ENCODE results near the gene TLNRD1. TPM values are rescaled to one million over a fixed set of nuclear protein-coding genes. Genes with fewer than 3 reads are reported as not detected.

TLNRD1 gene
- total RNA-seq, 4 donors from 2014 or later, result 1.9 to 8.1 (median 3.3) TPM

DNA sequence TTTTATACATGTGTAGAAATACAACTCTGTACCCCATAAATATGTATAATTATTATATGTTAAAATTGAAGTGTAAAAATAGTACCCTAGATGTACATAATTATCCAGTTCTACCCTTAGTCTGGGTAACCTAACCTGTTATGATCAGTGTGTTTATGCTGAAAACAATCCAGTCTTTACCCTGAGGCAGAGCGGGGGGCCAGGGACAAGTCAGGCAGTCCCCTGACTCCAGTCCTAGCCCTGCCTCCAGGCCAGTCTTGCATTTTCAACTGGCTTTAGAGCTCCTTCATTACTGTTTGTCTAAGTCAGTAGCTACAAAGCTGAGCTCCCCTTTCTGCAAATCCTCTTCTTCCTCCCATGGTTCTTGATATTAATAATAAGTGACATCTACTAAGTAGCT, 14.2 kb upstream of the TLNRD1 start:
- Histone ChIP-seq H3K27ac (no peak overlapping the region), H3K4me3 (no peak overlapping the region), H3K36me3 (peaks cover 0 to 4% of the 10 kb centered on the region in 2 donors), H3K9me3 (no peaks in the 10 kb centered on the region), H3K4me1 (peaks cover 26 to 29% of the 10 kb centered on the region in 2 donors), H3K27me3 (no peaks in the 10 kb centered on the region)
- in situ Hi-C loops (cut with MboI; ENCODE audit: low sequenced_read_pairs in 4 of 4), result loop anchor here in 1 of 4 donors (25.0 kb wide), 1 partner anchor 276 kb away; no protein-coding TSS in a partner anchor
- intact Hi-C loops (cut with DNase I; ENCODE audit: low total_unique reads), result loop anchor here (10.0 kb wide), 1 partner anchor 292 kb away; the partner anchor contains the start of gene ABHD17C
- no peak for TF ChIP-seq POLR2A (IDR thresholded peaks at IDR 0.05)
- TF ChIP-seq, protein P1, sequence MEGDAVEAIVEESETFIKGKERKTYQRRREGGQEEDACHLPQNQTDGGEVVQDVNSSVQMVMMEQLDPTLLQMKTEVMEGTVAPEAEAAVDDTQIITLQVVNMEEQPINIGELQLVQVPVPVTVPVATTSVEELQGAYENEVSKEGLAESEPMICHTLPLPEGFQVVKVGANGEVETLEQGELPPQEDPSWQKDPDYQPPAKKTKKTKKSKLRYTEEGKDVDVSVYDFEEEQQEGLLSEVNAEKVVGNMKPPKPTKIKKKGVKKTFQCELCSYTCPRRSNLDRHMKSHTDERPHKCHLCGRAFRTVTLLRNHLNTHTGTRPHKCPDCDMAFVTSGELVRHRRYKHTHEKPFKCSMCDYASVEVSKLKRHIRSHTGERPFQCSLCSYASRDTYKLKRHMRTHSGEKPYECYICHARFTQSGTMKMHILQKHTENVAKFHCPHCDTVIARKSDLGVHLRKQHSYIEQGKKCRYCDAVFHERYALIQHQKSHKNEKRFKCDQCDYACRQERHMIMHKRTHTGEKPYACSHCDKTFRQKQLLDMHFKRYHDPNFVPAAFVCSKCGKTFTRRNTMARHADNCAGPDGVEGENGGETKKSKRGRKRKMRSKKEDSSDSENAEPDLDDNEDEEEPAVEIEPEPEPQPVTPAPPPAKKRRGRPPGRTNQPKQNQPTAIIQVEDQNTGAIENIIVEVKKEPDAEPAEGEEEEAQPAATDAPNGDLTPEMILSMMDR (IDR thresholded peaks at IDR 0.05 in 4 of 5, conservative IDR thresholded peaks at IDR 0.05 in 1 of 5), result no peak
- no peak for DNase-seq
- no peak for ATAC-seq

DNA sequence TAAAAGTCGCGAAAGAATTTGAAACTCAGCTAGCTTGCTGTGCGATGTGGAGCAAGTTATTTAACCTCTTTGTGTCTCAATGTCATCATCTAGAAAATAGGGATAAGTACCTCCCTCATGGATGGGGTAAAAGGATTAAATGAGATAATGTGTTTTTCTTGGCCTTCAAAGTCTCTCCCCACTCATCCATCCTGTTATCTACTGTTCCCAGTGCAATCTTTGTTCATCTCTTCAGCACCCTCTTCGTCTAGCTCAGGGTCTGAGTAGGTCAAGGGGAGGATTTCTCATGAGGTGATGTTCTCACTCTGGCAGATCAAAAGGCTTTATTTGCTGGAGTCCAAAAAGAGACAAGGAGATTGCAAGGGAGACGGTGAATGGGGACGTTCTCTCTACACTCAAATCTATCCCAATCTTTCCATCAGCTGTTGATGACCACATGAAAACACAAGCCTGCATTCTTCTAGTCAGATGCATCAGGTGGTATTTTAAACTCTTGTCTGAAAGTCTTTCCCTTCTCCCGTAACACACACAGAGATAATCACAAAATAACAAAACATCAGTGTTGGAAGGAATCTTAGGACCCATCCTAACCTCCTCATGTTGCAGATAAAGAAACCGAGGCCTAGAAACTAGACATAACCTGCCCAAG, 12.5 kb upstream of the TLNRD1 start:
- TF ChIP-seq, protein P1 (IDR thresholded peaks at IDR 0.05 in 4 of 5, conservative IDR thresholded peaks at IDR 0.05 in 1 of 5), result no peak
- no peak for TF ChIP-seq POLR2A (IDR thresholded peaks at IDR 0.05)
- DNase-seq (no peak), ATAC-seq (no peak)
- peak overlapping the region; percentile 73 to 93 (median 91) for H3K4me3 ChIP-seq
- H3K27me3 ChIP-seq, result no peaks in the 10 kb centered on the region
- peak overlapping the region in 2 of 4 donors; percentile 6 to 87 for H3K27ac ChIP-seq
- H3K4me1 ChIP-seq, result peaks cover 26 to 37% of the 10 kb centered on the region in 2 donors
- in situ Hi-C loops (cut with MboI; ENCODE audit: low sequenced_read_pairs in 4 of 4) (loop anchor here in 1 of 4 donors (25.0 kb wide), 1 partner anchor 274 kb away; no protein-coding TSS in a partner anchor), intact Hi-C loops (cut with DNase I; ENCODE audit: low total_unique reads) (loop anchor here (10.0 kb wide), 1 partner anchor 293 kb away; the partner anchor contains the start of gene ABHD17C)
- H3K9me3 ChIP-seq, result no peaks in the 10 kb centered on the region
- H3K36me3 ChIP-seq, result no peaks in the 10 kb centered on the region

DNA sequence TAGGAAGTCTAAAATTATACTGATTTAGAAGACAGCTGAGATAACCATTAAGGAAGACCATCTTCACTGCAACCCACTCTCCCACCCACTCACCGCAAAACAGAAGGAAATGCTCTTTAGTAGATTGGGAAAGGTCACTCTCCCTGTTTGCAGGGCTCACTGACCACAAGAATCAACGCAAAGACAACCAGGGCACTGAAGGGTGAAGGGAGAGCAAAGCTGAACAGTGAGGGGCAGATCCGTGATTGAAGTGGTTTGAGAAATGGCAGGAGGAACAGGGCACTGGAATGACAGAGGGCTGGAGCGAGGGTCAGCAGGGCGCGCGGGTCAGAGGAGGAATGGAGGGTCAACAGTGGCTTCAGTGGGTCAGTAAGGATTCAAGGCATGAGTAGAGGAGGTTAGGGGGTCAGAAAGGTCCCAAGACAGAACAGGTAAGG, 11.6 kb upstream of the TLNRD1 start:
- H3K4me3 ChIP-seq, result peak overlapping the region; percentile 73 to 93 (median 91)
- TF ChIP-seq, protein P1 (IDR thresholded peaks at IDR 0.05 in 4 of 5, conservative IDR thresholded peaks at IDR 0.05 in 1 of 5), result no peak
- TF ChIP-seq POLR2A (IDR thresholded peaks at IDR 0.05), result no peak
- H3K36me3 ChIP-seq, result no peaks in the 10 kb centered on the region
- in situ Hi-C loops (cut with MboI; ENCODE audit: low sequenced_read_pairs in 4 of 4) (loop anchor here in 1 of 4 donors (25.0 kb wide), 1 partner anchor 273 kb away; no protein-coding TSS in a partner anchor), intact Hi-C loops (cut with DNase I; ENCODE audit: low total_unique reads) (loop anchor here (10.0 kb wide), 1 partner anchor 294 kb away; the partner anchor contains the start of gene ABHD17C)
- ATAC-seq, result peak in 1 of 2 donors; percentile 19
- DNase-seq, result no peak
- no peaks in the 10 kb centered on the region for H3K27me3 ChIP-seq
- H3K27ac ChIP-seq, result peak overlapping the region; percentile 87 to 91 (median 88)
- H3K4me1 ChIP-seq, result peaks cover 26 to 37% of the 10 kb centered on the region in 2 donors
- no peaks in the 10 kb centered on the region for H3K9me3 ChIP-seq

DNA sequence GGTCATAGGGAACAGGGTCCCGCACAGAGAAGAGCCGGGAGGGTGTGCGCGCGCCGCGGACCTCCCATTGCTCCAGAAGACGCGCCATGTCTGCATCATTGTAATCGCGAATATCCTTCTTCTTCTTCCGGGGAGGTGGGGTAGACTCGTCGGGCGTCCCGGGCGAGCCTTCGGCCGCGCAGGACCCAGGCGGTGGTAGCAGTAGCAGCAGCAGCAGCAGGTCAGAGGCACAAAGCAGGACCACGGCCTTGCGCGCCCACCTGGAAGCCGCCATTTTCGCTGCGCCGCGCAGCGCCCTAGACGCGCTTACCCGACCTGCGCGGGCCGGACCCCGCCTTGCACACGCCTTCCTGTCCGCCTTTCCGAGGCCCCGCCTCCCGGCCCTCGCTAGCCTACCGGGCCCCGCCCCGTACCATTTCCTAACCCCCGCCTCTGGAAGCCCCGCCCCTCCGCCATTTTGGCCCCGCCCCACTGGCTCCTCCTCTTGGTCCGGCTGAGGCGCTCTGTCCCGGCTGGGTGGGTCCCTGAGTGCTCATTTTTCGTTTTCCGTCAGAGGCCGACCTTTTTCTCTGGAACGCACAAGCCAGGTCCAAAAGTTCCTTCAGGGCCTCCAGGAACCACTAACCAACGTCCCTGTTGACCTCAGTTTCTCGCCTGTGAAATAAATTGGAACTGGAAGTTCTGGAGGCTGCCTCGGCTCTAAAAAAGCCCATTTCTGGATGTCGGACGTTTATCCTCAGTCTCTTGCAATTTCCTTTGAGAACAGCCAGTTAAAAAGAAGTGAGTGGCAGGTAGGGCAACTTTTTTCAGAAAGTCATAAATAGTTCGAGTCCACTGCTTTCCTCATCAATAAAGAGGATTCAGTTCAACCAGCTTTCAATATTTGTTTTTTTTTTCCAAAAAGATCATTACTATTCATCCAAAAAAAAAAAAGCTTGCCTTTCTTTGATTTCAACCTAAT, 10.9 kb upstream of the TLNRD1 start, which contains the start of gene MESD:
Gene MESD, minus strand, starts transcription at position 302 of the 961 bp plus-strand sequence. Its CDS starts 28 bp downstream, at position 274.
- in situ Hi-C loops (cut with MboI; ENCODE audit: low sequenced_read_pairs in 4 of 4), result loop anchor here in 3 of 4 donors (10.0 to 25.0 kb wide), 3 partner anchors 115 to 275 kb away; no protein-coding TSS in a partner anchor
- TF ChIP-seq, protein P1 (IDR thresholded peaks at IDR 0.05 in 4 of 5, conservative IDR thresholded peaks at IDR 0.05 in 1 of 5), result no peak
- TF ChIP-seq POLR2A (IDR thresholded peaks at IDR 0.05), result peak; percentile 82 to 85
- Histone ChIP-seq H3K4me3 (peak within 1 kb of the TSS; percentile 73 to 93 (median 91)), H3K36me3 (no peaks in the 10 kb centered on the region), H3K9me3 (no peaks in the 10 kb centered on the region), H3K4me1 (peaks cover 26 to 37% of the 10 kb centered on the region in 2 donors), H3K27me3 (no peaks in the 10 kb centered on the region), H3K27ac (peak within 1 kb of the TSS; percentile 87 to 91 (median 88))
- peak; percentile 95 for ATAC-seq
- DNase-seq, result peak; percentile 96
- intact Hi-C loops (cut with DNase I; ENCODE audit: low total_unique reads), result loop anchor here (10.0 kb wide), 1 partner anchor 295 kb away; the partner anchor contains the start of gene ABHD17C

Data from gastrocnemius medialis (tissue), 4 donors.